HG03520 (cell line): ENCODE measurements around the gene SLIT1.

Source experiments
- ATAC-seq: cut with Tn5 transposase; IDR thresholded peaks from one replicate; pipeline ENCODE4 v1.9.1; 2021; ENCODE audit warnings: mild to moderate bottlenecking, moderate library complexity; ENCODE audit not compliant: unreplicated experiment

SLIT1 gene

DNA sequence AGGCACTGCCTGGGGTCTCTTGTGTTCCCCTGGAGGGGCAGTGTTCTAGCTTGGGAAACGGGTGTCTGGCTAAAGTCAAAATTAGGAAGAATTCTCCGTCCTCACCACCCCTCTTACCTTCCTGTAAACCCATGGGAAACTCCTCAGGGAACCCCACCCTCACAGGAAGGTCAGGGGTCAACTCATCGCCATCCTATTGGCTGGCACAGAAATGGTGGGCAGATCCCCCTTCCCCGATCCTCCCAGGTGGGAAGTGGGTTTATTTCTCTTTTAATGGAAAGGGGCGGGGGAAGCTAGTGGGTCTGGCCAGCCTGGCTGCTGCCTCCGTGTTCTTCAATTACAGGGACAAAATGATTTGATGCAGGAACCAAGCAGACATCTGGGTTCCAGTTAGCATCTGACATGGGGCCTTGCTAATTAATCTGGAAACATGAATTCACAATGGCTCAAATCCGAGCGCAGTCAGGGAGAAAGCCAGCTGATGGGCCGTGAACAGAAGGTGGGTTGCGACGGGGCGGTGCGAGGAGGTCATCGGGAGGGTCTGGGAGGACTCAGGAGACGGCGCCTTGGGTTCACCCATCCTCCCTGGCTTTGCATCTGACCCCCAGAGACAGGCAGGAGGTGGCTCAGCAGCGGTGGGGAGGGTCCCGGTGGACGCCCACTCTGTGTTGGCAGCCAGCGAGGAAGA, 66.6 kb downstream of the SLIT1 start:
- no peak for ATAC-seq

DNA sequence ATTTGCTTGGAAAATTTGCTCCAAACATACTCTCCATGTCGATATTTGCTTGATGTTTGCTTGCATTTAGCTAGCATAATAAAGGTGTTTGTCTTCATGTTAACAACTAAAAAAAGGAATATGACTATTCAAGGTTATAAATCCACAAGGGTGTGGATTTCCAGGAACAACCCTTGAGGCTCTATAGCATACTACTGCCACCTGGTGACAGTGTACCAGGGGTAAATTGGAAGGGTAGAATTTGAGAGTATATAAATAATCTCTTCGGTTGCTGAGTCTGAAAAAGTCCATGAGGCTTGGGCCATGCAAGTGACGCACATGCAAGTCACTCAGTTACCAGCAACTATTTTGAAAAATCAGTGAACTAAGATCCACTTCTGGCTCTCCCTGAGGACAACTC, 68.4 kb downstream of the SLIT1 start:
- ATAC-seq = no peak

DNA sequence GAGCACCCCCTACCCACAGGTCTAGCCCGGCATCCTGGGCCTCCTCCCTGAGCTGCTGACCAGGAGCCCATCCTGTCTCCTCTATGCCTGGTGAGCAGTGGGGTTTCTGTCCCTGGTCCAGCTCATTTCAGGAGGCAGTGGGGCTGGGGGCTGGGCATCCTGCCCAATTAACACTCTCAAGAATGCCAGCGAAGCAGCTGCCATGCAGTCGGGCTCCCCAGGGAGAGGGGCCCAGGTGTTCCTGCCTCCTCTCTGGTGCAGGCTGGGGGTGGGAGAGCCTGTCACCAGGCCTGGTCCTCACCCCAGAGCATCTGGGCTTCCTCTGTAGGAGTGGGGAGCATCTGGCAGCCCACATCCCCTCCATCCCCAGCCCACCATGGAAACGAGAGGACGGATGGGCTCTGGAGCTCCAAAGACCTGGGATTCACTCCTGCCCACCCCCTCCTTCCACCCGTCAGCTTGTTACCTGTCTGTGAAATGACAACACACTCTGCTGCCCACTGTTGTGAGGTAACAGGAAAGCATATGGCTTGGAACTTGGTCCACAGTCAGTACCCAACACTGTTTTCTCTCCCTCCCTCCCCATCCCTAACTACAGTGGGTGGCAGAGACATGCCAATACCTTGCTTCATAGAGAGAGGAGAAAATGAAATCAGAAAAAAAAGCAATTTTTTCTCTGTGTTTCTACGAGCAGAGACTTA, 69.1 kb downstream of the SLIT1 start:
- no peak for ATAC-seq

DNA sequence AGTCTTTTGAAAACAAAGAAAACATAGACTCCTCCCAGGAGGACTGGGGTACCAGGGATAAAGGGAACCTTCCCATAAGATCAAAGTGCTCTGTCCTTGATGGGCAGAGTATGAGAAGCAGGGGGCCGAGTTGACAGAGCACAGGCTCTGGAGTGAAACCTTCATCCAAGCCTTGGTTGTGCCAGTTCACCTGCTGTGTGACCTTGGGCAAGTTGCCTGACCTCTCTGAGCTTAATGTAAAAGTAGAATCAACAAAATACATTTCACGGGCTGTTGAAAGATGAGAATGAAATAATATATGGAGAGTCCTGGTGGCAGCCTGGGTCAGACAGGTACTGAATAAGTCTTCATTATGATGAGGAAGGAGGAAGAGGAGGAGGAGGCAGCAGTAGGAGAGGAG, 69.9 kb downstream of the SLIT1 start:
- no peak for ATAC-seq

DNA sequence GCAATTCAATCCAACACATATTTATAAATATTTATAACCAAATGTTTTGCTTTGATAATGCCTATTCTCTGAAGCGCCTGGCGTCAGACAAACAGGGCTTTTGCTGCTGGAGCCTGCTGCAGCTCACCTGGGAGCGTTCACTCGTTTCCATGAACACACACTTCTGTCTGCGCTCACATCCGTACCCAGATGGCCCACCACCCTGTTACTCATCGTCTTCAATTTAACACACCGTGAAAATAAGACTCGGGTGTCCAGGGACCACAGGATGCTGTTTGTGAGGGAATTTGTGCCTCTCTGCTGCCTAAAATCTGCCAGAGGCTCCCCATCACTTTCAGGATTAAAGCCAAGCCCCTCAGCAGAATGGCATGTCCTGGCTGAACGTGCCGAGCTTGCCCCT, 74.1 kb downstream of the SLIT1 start:
- no peak for ATAC-seq

DNA sequence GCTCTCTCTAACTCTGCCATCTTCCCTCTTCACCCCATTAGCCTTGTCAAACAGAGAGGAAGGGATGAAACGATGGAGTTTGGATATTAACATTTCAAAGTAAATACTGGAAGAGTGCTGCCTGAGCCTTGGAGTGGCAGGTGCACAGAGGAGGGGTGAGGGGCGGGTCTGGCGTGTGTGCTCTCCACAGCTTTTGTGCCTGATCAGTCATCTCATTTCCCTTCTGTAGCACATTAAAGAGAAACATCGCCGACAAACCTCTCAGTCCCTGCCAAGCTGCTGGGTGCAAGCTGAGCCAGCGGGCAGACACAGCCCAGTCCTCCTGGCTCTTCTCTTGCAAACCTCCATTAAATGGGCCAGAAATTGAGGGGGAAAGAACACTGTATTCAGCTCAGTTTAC, 76.2 kb downstream of the SLIT1 start:
- ATAC-seq = no peak

DNA sequence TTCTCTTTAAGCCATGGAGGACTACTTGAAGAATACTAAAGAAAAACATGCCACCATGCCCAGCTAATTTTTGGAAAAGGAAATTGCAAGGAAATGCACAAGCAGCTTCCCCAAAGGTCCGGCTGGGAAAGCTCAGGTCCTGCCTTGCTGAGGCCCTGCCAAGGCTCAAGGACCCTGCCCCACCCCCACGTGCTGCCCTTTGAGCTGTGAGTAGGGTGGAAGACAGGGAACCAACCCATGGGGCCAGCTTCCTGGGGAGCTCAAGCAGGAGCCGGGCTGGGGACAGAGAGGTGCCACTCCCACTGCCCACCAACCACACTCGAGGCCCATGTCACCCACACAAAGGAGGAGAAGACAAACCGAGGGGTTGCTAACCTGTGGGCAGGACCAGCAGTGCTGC, 78.2 kb downstream of the SLIT1 start:
- no peak for ATAC-seq

DNA sequence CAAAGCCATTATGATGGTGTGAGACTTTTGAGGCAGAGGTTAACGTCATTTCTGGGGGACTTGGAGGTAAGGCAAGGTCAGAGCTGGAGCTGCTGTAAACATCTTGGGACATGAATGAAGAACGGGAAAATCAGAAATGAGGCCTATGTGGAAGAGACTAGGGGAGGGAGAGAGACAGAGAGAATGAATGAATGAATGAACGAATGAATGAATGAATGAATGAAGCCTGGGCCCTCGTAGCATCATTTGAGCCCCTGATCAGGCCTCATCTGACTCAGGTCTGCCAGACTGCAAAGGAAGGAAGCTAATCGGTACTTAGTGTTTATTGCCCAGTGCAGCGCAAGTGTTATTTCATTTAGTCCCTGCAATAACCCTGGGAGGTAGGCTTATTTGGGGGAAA, 79.6 kb downstream of the SLIT1 start:
- ATAC-seq = no peak

DNA sequence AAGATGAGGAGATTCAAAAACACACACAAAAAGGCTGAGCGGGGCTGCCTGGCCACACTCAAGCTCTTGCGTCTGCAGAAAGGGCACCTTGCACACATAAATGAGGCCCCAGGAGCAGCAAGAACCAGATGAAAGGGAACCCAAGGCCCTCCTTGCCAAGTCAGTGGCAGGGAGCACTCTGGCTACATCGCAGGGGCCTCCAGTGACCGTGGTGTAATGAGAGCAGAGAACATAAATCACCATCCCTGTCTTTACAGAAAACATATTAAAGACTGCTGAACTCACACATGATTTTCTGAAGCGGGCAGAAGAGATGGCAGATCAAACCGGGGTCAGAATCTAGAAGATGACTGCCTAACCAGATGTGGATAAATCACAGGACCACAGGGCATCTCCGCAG, 80.5 kb downstream of the SLIT1 start:
- ATAC-seq = no peak

DNA sequence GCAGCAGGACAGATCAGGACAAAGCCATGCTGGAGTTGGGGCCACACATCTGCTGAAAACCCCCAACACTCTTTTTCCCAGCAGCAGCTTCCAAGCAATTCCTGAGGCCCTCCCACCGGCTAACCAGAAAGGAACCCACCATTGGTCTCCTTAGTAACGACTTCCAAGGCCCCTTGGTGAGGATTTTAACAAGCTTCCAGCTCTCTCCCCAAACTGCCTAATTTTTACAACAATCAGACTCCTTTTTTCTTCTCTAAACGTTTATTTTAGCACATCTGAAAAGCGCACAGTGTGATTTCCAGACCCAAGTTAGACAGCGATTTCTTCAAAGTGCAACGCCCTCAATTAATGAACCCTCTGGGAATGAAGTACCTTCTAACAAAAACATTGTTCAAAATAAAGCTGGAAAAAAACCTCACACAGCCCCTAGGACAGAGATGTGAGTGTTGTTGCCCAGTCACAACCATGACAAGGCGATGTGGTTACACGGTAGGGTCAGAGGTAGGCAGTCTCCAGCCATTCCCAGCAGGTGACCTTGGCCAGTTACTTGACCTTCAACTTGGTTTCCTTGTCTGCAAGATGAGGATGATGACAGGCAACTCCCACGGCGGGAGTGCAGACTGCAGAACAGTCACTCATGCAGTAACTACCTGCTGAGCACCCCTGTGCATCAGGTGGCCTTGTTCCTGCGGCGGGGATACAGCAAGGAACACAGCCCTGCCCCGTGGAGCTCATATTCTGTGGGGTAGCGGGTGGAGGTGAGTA, 82.3 kb downstream of the SLIT1 start:
- ATAC-seq = no peak

DNA sequence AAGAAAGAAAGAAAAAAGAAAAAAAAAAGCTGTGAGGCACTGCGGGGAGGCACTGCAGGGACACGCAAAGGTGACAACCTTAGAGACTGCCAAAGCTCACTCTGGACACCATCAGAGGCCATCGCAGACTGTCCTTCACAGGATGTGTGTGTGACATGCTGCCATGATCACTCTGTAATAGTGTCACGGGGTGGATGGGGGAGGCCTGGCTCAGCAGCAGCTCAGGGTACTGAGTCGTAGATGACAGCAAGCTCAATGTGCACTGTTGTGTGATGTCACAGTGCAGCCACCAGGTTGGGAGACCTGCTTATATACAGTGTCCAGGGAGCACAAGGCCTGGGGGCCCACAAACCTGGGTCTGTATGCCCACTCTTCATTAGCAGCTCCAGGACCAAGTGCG, 83.3 kb downstream of the SLIT1 start:
- no peak for ATAC-seq

DNA sequence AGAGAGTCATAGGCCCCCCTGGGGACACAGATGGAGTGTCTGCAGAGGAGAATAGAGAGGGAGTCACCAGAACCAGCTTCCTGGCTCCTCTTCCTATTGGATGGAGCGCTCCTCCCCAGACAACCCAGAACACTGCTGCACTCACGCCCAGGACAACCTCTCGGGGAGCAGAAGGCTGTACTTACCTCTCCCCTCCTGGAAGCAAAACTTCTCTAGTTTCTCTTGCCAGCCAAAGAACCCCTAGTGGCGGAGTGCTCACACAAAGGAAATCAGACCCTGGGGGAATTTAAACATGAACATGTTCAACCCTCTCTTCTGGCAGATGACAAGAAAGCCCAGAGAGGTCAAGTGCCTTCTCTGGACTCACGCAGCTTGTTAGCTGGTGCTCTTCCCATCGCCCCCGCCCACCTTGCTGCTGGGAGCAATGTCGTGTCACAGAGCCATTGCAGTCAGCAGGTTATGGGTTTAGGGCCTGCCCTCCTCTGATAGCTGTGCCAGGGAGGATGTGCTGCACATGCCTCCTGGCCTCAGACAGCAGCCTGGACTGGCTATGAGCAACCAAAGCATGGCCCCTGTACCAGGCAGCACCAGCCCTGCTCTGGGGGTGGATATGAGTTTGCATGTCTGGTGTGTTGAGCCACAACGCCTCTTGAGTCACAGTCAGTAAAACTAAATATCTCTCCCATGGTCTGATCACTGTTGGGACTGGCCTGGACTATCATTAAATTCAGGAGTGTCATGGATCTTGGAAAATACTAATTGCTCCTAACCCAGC, 84.4 kb downstream of the SLIT1 start:
- ATAC-seq = no peak

DNA sequence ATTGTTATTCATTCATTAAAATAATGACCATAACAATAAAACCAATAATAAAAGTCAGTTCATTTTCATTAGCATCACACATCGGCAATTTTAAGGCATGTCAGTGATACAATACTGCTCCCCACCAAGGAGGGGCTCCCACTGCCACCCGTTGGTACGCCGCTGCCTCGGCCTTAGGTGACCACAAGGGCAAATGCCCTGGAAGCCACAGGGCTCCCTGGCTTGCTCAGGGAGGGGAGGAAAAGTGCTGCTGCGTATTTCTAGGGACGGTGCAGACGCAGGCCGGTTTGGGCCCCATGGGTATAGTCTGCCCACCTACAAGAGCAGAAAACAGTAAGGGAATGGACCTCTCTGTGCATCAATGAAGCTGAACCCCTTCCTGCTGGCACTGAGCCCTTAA, 85.1 kb downstream of the SLIT1 start:
- ATAC-seq = no peak

DNA sequence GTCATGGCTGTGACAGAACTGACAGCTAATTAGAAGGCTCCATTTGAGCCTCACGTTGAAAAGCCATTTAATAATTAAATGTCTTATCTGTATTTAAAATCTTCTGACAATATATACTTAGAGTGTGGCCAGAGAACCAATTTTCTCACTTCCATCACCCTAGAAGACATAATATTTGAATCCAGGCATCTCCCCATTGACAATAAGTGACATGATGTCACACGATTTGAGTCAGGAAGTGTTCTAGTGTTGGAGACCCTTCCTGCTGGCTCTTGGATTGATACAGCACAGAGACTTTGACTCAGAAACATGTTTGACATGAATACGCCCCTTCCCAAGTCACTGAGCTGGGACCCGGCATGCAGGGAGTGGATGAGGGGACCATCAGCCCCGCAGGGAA, 85.9 kb downstream of the SLIT1 start:
- ATAC-seq = no peak

DNA sequence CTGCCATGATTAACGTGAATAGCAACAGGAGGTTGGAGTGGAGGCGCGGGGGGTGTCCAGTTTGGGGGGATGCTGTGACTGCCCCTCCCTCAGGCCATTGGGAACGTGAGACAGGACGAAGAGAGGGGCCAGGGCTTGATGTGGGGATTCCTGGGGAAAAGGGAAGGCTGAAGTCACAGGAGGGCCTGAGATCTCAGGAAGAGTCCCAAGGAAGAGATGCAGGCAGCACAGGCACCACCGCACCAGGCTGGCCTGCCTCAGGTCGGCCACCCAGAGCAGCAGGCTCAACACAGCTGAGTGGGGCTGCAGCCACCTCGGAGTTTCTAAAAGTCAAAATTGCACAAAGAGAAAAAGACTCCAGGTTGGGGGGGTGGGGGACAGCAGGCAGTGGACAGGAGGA, 86.7 kb downstream of the SLIT1 start:
- no peak for ATAC-seq

DNA sequence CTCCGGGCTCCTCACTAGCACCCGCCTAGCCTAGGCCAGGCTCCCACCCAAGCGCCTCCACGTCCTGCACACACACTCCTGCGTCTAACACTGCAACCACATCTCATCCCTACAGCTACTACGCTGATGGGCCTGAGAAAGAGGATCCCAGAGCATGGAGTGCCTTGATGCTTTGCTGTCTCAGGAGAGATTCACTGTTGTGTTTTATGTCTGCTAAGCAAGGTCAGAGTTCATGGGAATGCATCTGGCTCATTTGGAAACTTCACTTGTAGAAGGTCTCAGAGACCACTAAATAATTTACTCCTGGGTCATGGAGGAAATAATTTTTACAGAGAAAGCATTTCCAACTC, 88.7 kb downstream of the SLIT1 start:
- ATAC-seq = no peak

DNA sequence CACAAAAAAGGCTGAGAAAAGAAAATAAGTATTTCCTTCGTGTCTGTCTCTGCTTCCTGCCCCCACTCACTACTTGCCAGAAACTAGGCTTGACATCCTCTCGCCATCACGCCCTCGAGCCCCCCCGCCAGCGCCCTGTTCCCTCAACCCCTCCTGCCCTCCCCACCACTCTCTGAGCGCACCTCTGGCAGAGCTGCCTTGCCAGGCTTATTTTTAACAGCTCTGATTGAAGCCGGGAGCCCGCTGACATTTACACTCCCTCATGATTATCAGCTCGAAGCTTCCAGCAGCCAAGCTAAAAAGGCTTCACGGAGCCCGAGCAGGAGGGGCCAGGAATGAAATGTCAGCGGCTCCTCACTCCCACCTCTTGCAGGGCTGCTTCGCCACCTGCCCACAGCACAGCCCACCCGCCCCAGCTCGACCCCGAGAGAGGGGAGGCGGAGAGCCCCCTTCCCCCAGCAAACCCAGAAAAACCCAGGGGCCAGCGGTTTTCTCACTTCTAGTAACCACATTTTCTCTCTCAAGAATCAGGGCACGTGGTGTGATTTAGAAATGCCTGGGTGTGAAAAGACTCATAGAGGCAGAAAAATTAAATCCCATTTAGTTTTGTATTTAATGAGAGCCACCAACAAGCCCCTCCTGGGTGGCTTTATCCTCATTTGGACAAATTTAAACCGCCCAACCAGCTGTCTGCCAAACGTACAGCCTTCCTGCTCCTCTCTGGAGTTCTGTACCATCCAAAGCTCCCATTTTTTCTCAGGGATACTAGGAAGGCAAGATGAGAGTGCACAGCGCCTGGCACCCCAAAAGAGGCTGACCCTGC, 89.3 kb downstream of the SLIT1 start:
- ATAC-seq = no peak

DNA sequence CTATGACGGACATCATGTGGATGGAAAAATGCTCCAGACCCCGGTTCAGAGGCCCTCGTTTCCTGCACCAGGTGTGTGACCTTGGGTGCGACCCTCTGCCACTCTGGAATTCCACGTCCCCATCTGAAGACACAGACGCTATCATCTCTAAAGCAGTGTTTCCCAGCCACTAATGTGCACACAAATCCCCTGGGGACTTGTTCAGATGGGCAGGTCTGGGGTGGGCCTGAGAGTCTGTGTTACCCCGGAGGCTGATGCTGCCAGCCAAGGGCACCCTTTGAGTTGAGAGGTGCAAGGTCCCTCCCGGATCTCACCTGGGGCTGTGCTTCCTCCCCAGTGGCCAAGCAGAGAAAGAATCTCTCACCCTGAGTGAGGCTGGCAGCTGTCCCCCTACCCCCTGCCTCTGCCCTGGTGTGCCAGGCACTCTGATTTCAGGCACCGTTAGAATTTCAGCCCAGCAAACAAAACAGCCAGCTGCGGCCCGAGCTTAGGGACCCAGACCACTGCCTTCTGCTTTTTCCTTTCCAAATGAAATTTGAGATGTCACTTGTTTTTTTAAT, 90.0 kb downstream of the SLIT1 start:
- ATAC-seq = no peak

DNA sequence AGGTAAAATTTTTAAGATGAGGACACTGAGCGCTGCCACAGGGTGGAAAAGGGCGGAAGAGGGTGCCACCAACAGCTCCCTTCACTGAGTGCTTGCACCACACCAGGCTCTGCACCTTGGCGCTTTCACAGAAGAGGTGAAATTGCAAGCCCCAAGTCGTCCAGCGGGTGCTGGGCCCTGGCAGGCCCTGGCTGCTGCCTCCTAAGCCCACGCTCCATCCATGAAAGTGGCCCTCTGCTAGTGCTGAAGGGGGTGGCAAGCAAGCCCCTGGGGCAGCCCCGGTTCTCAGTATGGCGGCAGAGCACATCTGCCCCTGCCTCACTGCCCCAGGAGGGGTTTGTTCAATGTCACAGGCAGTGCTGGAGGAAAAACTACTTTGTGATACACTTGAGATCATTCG, 95.1 kb downstream of the SLIT1 start:
- ATAC-seq = no peak

DNA sequence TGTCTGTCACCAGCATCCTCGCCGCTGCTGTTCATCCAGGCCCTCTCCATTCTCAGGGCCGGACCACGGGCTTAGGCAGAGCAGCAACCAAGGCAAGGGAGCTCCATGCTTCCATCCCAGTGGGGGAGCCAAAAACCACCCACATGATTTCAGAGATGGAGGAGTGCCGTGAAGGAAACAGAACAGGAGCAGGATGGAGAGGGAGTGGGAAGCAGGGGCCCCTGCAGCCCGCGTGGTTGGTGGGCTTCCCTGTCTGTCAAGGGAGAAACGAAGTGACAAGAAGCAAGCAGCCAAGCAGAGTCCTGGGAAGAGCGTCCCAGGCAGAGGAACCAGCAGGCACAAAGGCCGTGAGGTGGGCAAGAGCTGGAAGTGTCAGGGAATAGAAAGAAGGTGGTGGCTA, 95.7 kb downstream of the SLIT1 start:
- ATAC-seq = no peak
